ENCODE measurements around the gene LRRC73. TPM values are rescaled to one million over a fixed set of nuclear protein-coding genes. Genes with fewer than 3 reads are reported as not detected.

LRRC73 gene
- total and polyA plus RNA-seq, 4 donors = 0.87 to 4.8 (median 1.9) TPM

DNA sequence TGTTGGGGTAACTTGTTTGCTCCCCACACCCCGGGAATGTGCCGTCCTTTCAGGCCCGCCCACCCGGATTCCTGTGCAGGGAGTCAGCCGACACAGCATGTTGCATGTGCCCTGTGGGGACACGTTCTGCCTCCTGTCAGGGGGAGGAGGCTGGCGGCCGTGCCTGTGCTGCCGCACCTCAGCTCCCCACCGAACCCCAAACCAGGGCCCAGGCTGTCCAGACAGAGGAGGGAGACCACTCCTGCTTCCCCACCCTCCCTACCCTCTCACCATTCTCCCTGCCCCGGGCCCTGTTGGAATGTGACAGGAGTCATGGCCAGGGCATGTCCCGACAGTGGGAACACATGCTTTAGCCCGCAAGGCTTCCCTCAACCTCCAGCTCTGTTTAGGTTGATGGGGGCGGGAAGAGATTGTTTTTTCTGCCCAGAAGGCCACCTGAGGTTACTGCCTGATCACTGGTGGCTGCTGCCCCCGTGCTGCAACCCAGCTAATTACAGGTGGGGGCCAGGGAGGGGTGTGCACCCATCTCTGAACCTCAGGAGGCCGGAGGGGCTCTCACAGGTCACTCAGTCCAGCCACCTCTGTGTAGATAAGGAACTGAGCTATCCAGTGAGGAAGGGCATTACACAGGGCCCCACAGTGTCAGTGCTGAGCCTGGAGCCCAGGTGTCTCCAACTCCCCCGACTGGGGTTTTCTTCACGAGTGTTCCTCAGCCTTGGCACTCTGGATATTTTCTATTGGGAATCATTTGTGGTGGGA lies 13.6 kb downstream of the LRRC73 start:
- Histone ChIP-seq H3K9me3 (ENCODE audit: control insufficient read depth in 4 of 4, insufficient read depth in 3 of 4, low read length in 3 of 4) (no peaks in the 10 kb centered on the region), H3K27me3 (ENCODE audit: control insufficient read depth in 3 of 3, insufficient read depth in 3 of 3, low read length in 2 of 3) (no peaks in the 10 kb centered on the region), H3K9ac (ENCODE audit: insufficient read depth in 1 of 2, low read length in 2 of 2) (no peak overlapping the region), H3K4me3 (no peak overlapping the region), H3K4me1 (ENCODE audit: control insufficient read depth in 5 of 5, insufficient read depth in 5 of 5, low read length in 5 of 5) (peaks cover 5 to 39% (median 12%) of the 10 kb centered on the region in 5 donors), H3K27ac (ENCODE audit: low read depth in 1 of 2, low read length in 1 of 2) (no peak overlapping the region), H3K36me3 (ENCODE audit: control insufficient read depth in 4 of 4, insufficient read depth in 4 of 4, low read length in 4 of 4) (peaks cover 2 to 30% (median 25%) of the 10 kb centered on the region in 4 donors)
- TF ChIP-seq, protein P1, sequence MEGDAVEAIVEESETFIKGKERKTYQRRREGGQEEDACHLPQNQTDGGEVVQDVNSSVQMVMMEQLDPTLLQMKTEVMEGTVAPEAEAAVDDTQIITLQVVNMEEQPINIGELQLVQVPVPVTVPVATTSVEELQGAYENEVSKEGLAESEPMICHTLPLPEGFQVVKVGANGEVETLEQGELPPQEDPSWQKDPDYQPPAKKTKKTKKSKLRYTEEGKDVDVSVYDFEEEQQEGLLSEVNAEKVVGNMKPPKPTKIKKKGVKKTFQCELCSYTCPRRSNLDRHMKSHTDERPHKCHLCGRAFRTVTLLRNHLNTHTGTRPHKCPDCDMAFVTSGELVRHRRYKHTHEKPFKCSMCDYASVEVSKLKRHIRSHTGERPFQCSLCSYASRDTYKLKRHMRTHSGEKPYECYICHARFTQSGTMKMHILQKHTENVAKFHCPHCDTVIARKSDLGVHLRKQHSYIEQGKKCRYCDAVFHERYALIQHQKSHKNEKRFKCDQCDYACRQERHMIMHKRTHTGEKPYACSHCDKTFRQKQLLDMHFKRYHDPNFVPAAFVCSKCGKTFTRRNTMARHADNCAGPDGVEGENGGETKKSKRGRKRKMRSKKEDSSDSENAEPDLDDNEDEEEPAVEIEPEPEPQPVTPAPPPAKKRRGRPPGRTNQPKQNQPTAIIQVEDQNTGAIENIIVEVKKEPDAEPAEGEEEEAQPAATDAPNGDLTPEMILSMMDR (IDR thresholded peaks at IDR 0.05; ENCODE audit: control extremely low read depth, extremely low read depth) = no peak
- 62 to 79% methylated on average over 18 of the region's 18 CpGs for WGBS, 2 donors
- ATAC-seq (ENCODE audit: insufficient read depth, low FRiP score) = no peak
- no peak for DNase-seq

DNA sequence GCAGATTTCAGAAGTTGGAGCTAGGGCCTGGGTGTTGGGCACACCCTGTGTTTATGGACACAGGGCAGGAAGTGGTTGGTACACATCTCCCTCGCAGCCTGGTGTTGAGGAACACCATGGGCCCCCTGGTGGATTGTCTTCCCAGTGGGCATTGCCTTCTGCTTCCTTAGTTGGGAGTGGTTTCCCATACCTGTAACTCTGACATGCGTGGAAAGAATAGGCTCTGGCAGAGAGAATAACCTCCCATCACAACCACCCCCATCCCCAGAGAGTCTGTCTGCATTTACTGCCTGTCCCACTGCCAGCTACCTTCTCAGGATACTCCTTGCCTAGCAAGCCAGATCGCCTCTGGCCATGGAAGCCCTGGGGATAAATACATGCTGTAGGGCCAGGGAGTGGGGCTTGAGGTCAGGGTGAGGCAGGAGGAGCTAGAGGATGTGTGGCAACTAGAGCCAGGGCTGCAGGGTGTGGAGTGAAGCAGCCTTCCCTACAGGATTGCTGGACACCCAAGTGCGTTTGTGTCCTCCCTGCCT lies 14.7 kb downstream of the LRRC73 start:
- DNase-seq = no peak
- Histone ChIP-seq H3K9me3 (ENCODE audit: control insufficient read depth in 4 of 4, insufficient read depth in 3 of 4, low read length in 3 of 4) (no peaks in the 10 kb centered on the region), H3K36me3 (ENCODE audit: control insufficient read depth in 4 of 4, insufficient read depth in 4 of 4, low read length in 4 of 4) (peaks cover 2 to 22% (median 19%) of the 10 kb centered on the region in 4 donors), H3K4me3 (no peak overlapping the region), H3K27ac (ENCODE audit: low read depth in 1 of 2, low read length in 1 of 2) (no peak overlapping the region), H3K4me1 (ENCODE audit: control insufficient read depth in 5 of 5, insufficient read depth in 5 of 5, low read length in 5 of 5) (peaks cover 5 to 39% (median 12%) of the 10 kb centered on the region in 5 donors), H3K27me3 (ENCODE audit: control insufficient read depth in 3 of 3, insufficient read depth in 3 of 3, low read length in 2 of 3) (no peaks in the 10 kb centered on the region), H3K9ac (ENCODE audit: insufficient read depth in 1 of 2, low read length in 2 of 2) (no peak overlapping the region)
- no peak for ATAC-seq (ENCODE audit: insufficient read depth, low FRiP score)
- TF ChIP-seq, protein P1 (IDR thresholded peaks at IDR 0.05; ENCODE audit: control extremely low read depth, extremely low read depth) = no peak
- 67 to 68% methylated on average over 4 of the region's 4 CpGs for WGBS, 2 donors

DNA sequence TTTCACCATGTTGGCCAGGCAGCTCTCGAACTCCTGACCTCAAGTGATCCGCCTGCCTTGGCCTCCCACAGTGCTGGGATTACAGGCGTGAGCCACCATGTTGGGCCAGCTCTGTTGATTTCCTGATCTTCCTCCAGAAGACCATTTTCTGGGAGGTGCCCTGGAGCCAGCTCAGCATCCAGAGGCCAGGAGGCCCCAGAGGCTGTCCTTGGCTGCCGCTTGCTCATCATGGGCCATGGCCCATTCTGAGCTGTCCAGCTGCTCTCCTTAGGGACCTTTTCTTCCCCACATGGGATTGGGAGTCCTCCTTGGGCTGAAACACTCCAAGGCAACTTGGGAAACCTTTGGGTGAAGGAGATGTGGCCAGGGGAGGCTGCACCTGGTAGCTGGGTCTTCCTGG lies 15.4 kb downstream of the LRRC73 start:
- TF ChIP-seq, protein P1 (IDR thresholded peaks at IDR 0.05; ENCODE audit: control extremely low read depth, extremely low read depth) = no peak
- peaks cover 5 to 37% (median 12%) of the 10 kb centered on the region in 5 donors for H3K4me1 ChIP-seq (ENCODE audit: control insufficient read depth in 5 of 5, insufficient read depth in 5 of 5, low read length in 5 of 5)
- DNase-seq (no peak), ATAC-seq (ENCODE audit: insufficient read depth, low FRiP score) (no peak)
- H3K36me3 ChIP-seq (ENCODE audit: control insufficient read depth in 4 of 4, insufficient read depth in 4 of 4, low read length in 4 of 4) = peaks cover 2 to 16% (median 16%) of the 10 kb centered on the region in 4 donors
- no peak overlapping the region for H3K4me3 ChIP-seq
- H3K27ac ChIP-seq (ENCODE audit: low read depth in 1 of 2, low read length in 1 of 2) = no peak overlapping the region
- H3K9ac ChIP-seq (ENCODE audit: insufficient read depth in 1 of 2, low read length in 2 of 2) = no peak overlapping the region
- no peaks in the 10 kb centered on the region for H3K27me3 ChIP-seq (ENCODE audit: control insufficient read depth in 3 of 3, insufficient read depth in 3 of 3, low read length in 2 of 3)
- WGBS, 2 donors = 92 to 93% methylated on average over 4 of the region's 4 CpGs
- H3K9me3 ChIP-seq (ENCODE audit: control insufficient read depth in 4 of 4, insufficient read depth in 3 of 4, low read length in 3 of 4) = no peaks in the 10 kb centered on the region

All from lung (tissue), 12 donors.